HG03460 (cell line): Measurements from ENCODE around the gene HIPK2.

ENCODE experiments used
- ATAC-seq: cut with Tn5 transposase; IDR thresholded peaks from one replicate; pipeline ENCODE4 v1.9.1; 2021; ENCODE audit not compliant: unreplicated experiment

HIPK2 gene

DNA sequence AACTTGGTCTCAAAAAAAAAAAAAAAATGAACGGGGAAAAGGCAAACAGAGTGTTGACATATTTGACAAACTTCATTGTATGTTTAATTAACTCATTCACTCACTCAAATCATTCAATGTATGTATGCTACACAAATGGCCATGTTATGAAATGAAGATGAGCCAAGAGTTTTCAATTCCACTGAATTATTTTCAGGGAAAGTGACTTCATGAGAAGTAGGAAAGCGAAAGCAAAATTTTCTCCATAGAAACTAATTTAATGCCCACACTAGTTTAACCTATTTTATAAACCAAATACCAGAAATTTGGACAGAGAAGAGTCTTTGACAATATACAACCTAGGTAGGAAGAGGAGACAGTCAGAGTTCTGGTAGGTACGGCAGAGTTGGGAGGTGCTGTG, 119.5 kb downstream of the HIPK2 start:
- no peak for ATAC-seq

DNA sequence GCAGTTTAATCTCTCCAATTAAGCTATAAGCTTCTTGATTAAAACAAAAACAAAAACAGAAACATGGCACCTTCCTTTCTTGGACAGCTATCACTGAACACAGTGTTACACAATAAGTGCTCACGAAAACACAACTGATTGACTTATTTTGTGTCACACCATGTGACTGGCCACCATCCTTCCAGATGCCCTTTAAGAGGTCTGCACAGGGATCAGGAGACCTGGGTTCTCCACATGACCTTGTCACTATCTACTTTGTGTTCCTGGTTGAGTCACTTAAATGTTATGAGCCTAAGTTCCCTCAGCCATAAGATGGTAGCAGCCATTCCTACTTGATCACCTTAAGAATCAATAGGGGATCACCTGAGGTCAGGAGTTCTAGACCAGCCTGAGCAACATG, 120.1 kb downstream of the HIPK2 start:
- ATAC-seq = no peak

DNA sequence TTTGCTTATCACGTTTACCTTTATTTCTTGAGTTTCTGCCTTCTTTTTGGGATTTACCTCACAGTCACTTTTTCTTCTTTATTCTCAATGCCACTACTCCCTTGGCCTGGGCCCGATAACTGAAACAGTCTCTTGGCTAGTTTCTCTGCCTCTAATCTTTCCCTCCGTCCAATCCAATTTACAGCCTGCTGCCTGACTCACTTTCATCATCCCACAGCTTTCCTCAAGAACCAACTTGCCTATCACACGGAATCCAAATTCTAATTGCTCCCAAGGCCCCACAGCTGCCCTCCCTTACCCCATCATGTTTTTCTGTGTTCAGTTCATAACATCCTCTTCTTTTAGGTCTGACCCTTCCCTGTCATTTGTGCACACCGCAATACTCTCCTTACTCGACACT, 121.4 kb downstream of the HIPK2 start:
- ATAC-seq = no peak

DNA sequence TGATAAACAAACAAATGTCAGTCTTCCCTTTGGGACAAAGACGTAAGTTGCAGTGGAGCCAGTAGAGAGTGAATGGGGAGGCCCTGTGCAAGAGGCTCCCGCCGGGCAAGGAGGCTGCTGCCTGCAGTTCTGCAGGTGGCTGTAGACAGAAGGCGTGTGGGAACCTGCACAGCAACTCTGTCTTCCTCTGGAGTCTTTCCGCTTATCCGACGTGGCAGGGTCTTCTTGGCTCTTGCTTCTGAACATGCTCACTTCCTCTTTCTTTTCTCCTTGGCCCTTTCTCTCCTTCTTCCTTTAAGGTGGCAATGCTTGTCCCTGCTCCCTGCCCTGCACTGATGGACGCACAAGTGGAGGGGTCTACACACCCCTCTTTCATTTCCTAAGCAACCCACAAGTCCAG, 122.5 kb downstream of the HIPK2 start:
- no peak for ATAC-seq

DNA sequence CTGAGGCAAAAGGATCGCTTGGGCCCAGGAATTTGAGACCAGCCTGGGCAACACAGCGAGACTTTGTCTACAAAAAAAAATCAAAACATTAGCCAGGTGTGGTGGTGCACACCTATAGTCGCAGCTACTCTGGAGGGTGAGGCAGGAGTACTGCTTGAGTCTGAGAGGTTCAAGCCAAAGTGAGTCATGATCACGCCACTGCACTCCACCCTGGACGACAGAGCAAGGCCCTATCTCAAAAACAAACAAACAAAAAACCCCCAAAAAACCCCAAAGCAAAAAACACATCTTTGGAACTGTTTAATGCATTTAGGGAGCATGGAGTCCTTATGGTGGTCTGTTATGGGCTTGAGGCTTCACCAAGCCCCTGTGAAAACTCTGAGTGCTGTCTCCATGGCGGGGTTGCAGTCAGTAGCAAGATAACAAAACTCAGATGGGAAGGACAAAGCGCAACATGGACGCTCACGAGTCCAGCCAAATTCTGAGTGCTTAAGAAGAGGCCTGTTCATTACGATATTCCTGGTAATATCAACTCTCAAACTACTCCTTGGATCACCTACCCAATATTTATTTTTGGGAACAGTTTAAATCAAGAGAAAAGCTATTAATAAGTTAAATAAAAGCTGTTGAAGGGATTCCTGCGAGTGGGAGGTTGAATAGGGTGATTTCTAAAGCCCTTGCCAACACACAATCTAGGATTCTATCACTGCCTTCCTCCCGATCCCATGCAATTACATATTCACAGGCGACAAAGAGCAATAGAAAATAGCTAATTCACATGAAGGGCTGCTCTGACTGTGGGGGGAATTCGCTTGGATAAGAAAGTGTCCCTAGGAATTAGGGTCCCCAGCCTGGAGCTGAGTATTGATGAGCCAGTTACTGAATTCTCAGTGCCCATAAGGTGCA, 123.3 kb downstream of the HIPK2 start:
- ATAC-seq = no peak

DNA sequence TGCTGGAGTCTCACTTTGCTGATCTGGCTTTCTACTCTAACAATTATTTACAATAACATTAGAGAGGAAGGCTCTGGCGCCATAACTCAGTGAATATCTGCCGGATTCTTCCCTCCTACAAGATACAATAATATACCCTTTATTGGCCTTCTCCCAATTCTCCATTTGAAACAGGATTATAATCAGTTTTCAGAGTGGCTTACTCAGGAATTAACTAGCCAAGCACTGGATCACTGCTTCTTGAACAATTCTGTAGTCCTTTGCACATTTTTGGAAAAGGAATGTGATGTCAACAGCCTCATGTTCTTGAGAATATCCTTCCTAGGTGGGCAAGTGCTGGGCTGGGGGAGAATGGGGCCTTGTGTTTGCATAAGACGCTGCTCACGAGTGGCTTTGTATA, 125.9 kb downstream of the HIPK2 start:
- ATAC-seq = no peak

DNA sequence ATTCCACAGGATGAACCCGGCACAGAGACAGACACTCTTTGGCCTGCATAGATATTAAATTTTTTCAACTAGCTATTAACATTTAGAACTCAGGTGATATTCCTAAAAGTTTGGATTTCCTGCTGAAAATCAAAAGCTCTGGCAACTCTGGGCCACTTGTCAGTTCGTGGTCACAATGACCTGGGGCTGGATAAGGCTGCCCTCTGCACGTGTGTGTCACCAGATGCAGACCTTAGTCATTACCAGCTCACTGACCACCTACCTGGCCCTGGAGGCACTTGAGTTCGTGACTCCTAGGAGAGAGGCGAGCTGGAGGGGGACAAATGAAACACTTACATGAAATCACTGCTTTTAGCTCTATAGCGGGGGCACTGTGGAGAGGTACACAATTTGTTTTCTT, 126.5 kb downstream of the HIPK2 start:
- ATAC-seq = no peak

DNA sequence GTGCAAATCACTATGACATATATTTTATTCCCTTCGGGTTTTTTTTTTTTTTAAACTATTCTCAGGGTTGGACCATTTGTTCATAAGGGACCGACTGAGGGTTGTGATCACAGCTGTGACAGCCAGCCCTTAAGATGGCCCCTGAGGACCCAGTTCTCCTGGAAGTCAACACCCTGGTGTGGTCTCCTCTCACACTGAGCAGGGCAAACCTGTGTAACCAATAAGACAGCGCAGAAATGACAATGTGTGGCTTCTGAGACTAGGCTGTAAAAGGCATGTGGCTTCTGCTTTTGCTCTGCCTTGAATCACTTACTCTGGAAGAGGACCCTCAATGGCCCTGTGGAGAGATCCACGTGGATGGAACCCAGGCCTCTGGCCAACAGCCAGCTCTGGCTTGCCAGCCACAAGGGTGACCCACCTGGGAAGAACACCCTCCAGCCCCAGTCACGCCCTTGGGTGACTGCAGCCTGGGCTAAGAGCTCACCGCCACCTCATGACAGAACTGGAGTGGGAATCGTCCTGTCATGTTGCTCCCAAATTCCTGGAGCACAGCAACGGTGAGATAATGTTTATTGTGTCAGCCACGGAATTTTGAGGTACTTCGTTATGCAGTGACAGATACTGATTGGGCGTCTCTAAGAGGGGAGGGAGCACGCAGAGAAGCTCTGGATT, 127.2 kb downstream of the HIPK2 start:
- ATAC-seq = no peak

DNA sequence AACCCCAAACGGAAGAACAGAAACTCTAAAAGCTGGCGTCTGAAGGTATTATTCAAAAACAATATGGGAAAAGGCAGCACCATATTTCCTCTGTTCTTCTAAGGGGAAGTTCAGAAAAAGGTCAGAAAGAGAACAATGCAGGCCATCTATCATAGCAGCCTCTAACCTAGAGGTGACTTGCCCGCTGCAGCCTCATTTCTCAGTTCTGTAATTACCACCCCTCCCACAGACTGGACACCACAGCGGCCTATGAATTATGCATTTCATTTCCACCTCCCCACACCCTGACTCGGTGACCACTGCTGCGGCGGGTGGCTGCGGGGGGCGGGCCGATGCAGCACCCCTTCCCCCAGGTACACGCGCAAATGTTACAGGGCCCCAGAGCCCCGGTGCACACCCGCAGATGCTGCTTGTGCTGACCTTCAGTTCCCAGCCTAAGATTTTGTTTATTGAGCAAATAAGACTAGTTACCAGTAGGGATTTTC, 128.8 kb downstream of the HIPK2 start:
- ATAC-seq = peak; percentile 89

DNA sequence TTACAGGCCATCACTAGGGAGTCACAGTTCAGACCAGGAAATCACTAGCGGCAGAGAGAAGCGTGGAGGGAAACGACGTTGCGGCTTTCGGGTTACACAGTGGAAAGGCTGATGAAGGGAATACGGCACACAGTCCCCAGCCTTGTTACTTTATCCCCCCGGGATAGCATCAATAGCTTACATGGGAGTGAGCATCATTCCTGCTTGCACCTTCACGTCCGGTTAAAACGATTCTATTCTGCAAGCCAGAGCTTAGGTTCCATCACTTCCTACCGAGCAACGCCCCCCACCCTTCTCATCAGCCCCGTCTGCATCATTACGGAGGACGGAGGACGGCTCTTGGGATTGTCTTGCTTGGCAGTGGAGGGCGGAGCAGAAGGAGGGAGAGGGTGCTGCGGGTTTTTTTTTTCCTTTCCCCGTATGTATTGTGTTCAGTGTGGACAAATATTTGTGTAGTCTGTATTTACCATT, 129.4 kb downstream of the HIPK2 start:
- ATAC-seq = peak; percentile 3

DNA sequence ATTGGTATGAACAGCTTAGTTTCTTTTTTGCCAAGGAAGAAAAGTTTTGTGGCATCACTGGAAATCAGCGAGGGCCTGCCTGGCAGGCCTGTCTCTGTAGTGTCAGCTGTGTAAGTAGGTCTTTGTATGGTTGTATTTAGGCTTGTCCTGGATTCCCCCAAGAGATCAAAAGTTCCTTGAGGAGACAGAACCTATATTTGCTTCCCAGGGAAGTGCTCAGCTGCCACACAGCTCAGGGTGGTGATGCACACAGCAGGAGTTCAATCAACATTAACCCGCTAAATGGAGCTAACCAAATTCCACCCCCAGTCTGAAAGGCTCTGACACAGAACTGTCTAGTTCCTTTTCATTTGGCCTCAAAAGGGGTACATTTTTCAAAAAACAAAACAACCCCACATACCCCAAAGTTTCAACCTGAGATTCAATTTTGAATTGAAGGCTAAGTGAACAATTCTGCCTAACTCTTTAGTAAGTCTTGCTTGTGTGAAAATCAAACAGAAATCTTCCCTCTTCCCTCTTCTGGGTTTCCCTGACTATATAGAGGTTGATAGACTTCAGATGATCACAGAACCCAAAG, 129.9 kb downstream of the HIPK2 start:
- ATAC-seq = no peak

DNA sequence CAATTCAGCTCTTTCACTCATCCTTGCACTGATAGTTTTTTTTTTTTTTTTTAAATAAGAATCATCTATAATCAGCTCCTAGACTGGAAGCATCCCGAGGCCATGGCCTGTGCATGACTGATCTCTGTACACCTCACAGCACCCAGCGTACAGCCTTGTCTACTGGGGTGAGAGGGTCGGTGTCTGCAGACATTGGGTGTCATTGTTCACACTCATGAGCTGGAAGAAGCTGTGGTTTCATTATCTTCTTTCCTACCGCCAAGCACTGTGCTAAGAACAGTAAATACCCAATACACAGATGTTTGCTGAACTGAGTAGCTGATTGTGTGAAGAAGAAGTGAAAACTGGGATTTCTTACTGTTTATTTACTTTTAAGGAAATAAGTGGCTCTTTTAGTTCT, 130.7 kb downstream of the HIPK2 start:
- ATAC-seq = no peak

DNA sequence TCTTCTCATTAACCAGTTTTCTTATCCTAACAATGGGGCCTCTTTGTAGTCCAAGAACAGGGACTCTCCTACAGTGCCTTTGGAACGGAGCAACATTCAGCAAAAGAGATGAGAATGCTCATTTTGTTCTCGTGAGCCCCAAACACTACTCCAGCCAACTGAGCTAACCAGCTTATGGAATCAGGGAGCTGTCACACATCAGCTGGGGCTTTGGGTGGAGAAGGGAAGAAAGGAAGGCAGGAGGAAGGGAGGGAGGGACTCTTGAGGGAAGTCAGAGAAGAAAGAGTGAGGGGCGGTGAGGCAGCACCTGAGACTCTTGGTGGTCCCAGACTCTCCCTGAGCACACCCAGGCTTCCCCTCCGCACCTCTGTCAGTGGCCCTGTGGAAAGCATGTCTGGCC, 131.2 kb downstream of the HIPK2 start:
- no peak for ATAC-seq

DNA sequence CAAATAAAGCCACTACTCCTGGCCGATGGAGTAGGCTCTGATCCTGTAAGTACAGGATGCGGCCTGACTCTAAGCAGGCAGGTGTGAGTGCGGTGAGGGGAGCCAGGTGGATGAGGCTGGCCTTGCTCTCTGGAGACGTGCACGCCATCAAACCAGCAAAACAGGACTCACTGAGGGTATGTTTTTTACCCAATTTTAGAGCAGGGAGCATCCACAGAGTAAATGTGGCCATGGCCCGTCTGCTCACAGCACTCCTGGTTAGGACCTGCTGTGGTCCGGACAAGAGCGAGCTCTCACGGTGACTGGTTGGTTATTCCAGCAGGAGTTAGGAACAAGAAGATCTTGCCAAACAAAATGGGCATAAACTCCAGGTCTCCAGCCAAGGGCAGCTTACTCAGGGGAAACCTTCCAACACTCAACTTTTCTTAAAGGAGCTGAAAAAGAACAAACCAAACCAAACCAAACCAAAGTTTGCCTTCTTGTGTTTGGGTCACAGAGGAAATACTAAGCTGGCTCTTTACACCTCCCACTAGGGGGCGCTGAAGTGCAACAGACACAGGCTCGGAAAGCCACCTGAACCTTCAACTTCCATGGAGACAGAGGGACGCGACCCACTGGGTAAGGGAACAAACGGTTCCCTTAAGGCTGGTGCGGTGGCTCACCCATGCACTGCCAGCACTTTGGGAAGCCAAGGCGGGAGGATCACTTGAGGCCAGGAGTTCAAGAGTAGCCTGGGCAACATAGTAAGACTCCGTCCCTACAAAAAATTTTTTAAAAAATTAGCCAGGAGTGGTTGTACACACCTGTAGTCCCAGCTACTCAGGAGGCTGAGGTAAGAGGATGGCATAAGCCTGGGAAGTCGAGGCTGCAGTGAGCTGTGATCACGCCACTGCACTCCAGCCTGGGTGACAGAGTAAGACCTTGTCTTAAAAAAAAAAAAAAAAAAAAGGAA, 131.9 kb downstream of the HIPK2 start:
- no peak for ATAC-seq

DNA sequence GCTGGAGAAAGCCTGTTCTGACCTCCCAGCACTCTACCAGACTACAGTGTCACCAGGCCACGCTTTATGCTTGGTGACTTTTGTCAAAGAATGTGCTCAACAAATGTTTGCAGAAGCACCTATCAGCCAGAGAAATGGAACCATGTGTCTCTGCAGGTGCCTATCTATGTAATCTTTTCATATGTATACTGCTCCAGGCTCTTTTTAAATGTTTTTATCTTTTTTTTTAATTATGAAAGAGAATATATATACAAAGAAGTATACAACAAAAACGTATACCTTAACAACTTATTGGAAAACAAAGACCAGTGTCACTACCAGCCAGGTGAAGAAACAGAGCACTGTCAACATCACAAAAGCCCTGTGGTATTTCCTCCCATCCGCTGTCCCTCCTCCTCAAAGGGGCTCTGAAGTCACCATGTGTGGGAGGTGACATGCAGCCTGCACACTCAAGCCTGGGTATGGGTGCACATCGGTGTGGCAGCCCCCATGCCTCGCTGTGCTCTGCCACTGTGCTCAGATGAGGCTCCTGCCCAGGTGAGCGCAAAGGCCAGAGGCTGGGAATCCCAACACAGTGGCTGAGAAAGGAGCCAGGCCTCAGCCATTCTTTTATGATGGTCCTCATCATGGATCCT, 133.7 kb downstream of the HIPK2 start:
- ATAC-seq = no peak

DNA sequence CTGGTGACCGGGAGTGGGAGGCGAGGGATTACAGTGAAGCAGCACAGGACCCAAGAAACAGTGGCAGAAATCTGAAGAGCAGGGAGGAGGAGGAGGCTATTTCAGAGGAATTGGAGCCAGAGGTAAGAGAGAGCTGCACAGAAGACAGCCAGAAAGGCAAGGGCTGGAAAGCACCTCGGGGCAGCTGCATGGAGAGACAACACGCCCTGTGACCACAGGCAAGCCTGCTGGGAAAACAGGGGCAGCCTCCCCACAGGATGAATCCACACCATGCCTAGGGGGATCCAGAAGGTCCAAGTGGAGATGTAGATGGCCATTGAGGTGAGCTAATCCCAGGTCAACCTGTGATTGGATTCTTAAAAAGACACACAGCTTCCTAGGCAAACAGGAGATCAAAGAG, 135.5 kb downstream of the HIPK2 start:
- ATAC-seq = no peak

DNA sequence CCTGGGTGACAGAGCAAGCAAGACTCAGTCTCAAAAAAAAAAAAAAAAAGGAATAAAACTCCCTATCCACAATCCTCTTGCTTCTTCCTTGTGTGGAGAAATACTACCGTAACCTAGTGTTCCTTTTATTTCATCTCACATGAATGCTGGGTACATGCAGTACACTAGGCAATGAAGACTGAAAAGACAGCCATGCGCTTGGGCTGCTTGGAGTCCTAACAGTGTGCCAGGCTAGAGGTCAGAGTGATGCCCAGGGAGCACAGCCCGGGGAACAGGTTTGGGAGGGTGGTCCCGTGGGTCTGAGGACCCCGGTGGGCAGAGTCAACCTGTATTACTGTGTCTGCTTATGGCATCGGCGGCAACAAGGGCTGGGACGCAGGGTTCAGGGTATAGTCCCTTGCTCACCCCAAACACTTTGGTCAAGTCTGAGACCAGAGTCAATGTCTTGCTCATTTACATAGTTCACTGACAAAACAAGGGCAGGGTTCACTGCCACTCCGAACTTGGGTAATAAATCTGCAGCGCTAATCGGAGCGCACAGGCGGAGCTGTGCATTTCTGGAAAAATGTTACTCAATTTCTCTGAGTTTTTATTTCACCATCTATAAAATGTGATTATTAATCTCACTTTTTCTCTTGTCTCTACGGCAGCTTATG, 136.3 kb downstream of the HIPK2 start:
- ATAC-seq = no peak

DNA sequence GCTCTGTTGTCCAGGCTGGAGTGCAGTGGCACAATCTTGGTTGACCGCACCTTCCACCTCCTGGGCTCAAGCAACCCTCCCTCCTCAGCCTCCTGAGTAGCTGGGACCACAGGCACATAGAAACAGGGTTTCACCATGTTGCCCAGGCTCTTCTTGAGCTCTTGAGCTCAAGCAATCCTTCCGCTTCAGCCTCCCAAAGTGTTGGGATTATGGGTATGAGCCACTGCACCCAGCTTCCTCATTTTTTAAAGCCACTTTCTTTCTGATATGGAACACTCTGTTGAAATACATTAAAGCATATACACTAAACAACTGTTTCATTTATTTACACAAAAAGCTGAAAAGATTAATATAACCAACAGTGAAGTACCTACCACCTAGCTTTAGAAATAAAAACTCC, 137.1 kb downstream of the HIPK2 start:
- no peak for ATAC-seq

DNA sequence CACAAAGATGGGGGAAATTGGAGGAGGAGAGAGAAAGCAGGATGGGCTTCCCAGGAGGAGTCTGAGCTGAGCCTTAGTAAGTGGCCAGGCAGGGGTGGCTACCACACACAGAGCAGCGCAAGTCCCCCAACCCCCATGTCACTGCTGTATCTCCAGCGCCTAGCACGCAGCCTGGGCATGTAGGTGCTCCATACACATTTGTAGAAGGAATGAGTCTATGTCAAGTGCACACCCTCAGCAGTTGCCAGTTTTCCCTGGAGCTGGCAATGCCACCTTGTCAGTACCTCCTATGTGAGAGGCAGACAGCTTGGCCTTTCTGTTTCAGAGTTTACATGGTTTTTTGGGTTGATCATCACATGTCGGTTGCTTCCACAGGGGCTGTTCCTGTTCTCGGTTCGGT, 138.2 kb downstream of the HIPK2 start:
- ATAC-seq = no peak
